Measurements from ENCODE around the gene PADI3.
"Not testable (repeated sequence)": the region's sequence is repeated elsewhere in the genome, so short reads cannot be mapped to it uniquely, and the experiment has no call there.

GRCh38 chr1:17241780-17242074, 7.2 kb upstream of the PADI3 start:
- not testable (repeated sequence) for TF ChIP-seq HOXA7 (CRISPR knock-in tag; IDR thresholded peaks at IDR 0.05); IRX3 (CRISPR knock-in tag; IDR thresholded peaks at IDR 0.05; ENCODE audit: borderline replicate concordance, low read depth)

All from HepG2 (cell line).